K562 (cell line): ENCODE data around the gene MME.

Source experiments
- BHLHE40 ChIP-seq: IDR thresholded peaks from 2 replicates; pipeline ENCODE4 v1.6.1; 2011; ENCODE audit warnings: low read length, improper control_type of control experiment
- CTCF ChIP-seq, 3 experiments: IDR thresholded peaks in 2 of 3; conservative IDR thresholded peaks in 1 of 3; 2 replicates each; pipeline ENCODE4 v1.5.1; 2011 to 2012; ENCODE audit warnings: low read length in 3 of 3, mild to moderate bottlenecking in 3 of 3, control low read depth in 2 of 3, improper control_type of control experiment in 1 of 3, inconsistent platforms in 1 of 3, low read depth in 1 of 3, mixed read lengths in 1 of 3, moderate library complexity in 1 of 3; ENCODE audit not compliant: insufficient read depth in 2 of 3
- HNRNPH1 ChIP-seq: fragments of 200-400 bp; formaldehyde crosslinking; optimal IDR thresholded peaks from 2 replicates; pipeline ENCODE3; 2017; ENCODE audit warnings: low read depth, mild to moderate bottlenecking, low read length, moderate library complexity
- NFE2L1 ChIP-seq: fragments of 450-650 bp; IDR thresholded peaks from 2 replicates; pipeline ENCODE4 v1.6.1; 2016; ENCODE audit warnings: missing genetic modification characterization, low read depth, mild to moderate bottlenecking, missing compliant biosample characterization, moderate library complexity, borderline replicate concordance
- SMC3 ChIP-seq: conservative IDR thresholded peaks from 2 replicates; pipeline ENCODE4 v1.6.1; 2011; ENCODE audit warnings: low read depth, low read length, improper control_type of control experiment; ENCODE audit not compliant: insufficient read depth
- TAF7 ChIP-seq: fragments of 450-650 bp; IDR thresholded peaks from 2 replicates; pipeline ENCODE4 v1.6.1; 2016; ENCODE audit warnings: missing genetic modification characterization, missing compliant biosample characterization
- TOE1 ChIP-seq, 2 experiments: fragments of 450-650 bp in 1 of 2; sonication (generic) in 1 of 2; formaldehyde crosslinking in 1 of 2; IDR thresholded peaks; 2 replicates each; pipeline versions ENCODE4 v1.7.1 to v1.8.0; 2016 to 2022; ENCODE audit warnings: borderline replicate concordance in 2 of 2, mild to moderate bottlenecking in 2 of 2, antibody characterized with exemption in 1 of 2, inconsistent platforms in 1 of 2, low read depth in 1 of 2, missing genetic modification reagents in 1 of 2, moderate library complexity in 1 of 2
- TRIM28 ChIP-seq: fragments of 450-650 bp; IDR thresholded peaks from 2 replicates; pipeline ENCODE4 v1.6.1; 2017
- ZBTB2 ChIP-seq: fragments of 450-650 bp; IDR thresholded peaks from 2 replicates; pipeline ENCODE4 v1.6.1; 2016; ENCODE audit warnings: antibody characterized with exemption
- ZKSCAN1 ChIP-seq: fragments of 150-350 bp; IDR thresholded peaks from 2 replicates; pipeline ENCODE4 v1.6.1; 2016; ENCODE audit warnings: low read depth, low read length
- ZKSCAN8 ChIP-seq: fragments of 200-800 bp; sonication (Bioruptor generic); IDR thresholded peaks from 2 replicates; pipeline ENCODE4 v1.6.1; 2016; ENCODE audit warnings: missing genetic modification characterization, missing compliant biosample characterization
- ZNF311 ChIP-seq: fragments of 250-450 bp; sonication (Bioruptor Pico); IDR thresholded peaks from 2 replicates; pipeline ENCODE4 v1.4.0; 2020; ENCODE audit warnings: mild to moderate bottlenecking, moderate library complexity
- TF ChIP-seq, protein P1 (sequence below), 2 experiments: fragments of 450-650 bp; IDR thresholded peaks; 2 replicates each; pipeline ENCODE4 v1.6.1; 2016
- TF ChIP-seq, protein P2 (sequence below), 3 experiments: fragments of 200-800 bp in 1 of 3; fragments of 250-450 bp in 1 of 3; fragments of 450-650 bp in 1 of 3; sonication (Bioruptor Pico) in 1 of 3; sonication (Bioruptor generic) in 1 of 3; formaldehyde crosslinking in 1 of 3; IDR thresholded peaks; 2 replicates each; pipeline versions ENCODE4 v1.6.1 to v1.8.0; 2016 to 2022; ENCODE audit warnings: mild to moderate bottlenecking in 2 of 3, missing genetic modification characterization in 2 of 3, missing compliant biosample characterization in 1 of 3, moderate library complexity in 1 of 3

GRCh38 chr3:155231792-155232191, 151.7 kb downstream of the MME start:
- TF ChIP-seq HNRNPH1: no peak
- no peak for TF ChIP-seq TOE1 (IDR thresholded peaks at IDR 0.05; ENCODE audit: borderline replicate concordance)
- TF ChIP-seq TOE1 (CRISPR knock-in tag; IDR thresholded peaks at IDR 0.05; ENCODE audit: borderline replicate concordance, low read depth): no peak
- no peak for TF ChIP-seq ZKSCAN8 (CRISPR knock-in tag)
- TF ChIP-seq CTCF (IDR thresholded peaks at IDR 0.05 in 2 of 3, conservative IDR thresholded peaks at IDR 0.05 in 1 of 3; ENCODE audit: insufficient read depth in 2 of 3, low read depth in 1 of 3, low read length in 3 of 3): no peak
- TF ChIP-seq BHLHE40: no peak
- TF ChIP-seq ZKSCAN1: no peak
- TF ChIP-seq NFE2L1 (tag): no peak
- no peak for TF ChIP-seq TRIM28
- TF ChIP-seq, protein P1, sequence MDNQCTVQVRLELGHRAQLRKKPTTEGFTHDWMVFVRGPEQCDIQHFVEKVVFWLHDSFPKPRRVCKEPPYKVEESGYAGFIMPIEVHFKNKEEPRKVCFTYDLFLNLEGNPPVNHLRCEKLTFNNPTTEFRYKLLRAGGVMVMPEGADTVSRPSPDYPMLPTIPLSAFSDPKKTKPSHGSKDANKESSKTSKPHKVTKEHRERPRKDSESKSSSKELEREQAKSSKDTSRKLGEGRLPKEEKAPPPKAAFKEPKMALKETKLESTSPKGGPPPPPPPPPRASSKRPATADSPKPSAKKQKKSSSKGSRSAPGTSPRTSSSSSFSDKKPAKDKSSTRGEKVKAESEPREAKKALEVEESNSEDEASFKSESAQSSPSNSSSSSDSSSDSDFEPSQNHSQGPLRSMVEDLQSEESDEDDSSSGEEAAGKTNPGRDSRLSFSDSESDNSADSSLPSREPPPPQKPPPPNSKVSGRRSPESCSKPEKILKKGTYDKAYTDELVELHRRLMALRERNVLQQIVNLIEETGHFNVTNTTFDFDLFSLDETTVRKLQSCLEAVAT (IDR thresholded peaks at IDR 0.05): no peak
- TF ChIP-seq, protein P2, sequence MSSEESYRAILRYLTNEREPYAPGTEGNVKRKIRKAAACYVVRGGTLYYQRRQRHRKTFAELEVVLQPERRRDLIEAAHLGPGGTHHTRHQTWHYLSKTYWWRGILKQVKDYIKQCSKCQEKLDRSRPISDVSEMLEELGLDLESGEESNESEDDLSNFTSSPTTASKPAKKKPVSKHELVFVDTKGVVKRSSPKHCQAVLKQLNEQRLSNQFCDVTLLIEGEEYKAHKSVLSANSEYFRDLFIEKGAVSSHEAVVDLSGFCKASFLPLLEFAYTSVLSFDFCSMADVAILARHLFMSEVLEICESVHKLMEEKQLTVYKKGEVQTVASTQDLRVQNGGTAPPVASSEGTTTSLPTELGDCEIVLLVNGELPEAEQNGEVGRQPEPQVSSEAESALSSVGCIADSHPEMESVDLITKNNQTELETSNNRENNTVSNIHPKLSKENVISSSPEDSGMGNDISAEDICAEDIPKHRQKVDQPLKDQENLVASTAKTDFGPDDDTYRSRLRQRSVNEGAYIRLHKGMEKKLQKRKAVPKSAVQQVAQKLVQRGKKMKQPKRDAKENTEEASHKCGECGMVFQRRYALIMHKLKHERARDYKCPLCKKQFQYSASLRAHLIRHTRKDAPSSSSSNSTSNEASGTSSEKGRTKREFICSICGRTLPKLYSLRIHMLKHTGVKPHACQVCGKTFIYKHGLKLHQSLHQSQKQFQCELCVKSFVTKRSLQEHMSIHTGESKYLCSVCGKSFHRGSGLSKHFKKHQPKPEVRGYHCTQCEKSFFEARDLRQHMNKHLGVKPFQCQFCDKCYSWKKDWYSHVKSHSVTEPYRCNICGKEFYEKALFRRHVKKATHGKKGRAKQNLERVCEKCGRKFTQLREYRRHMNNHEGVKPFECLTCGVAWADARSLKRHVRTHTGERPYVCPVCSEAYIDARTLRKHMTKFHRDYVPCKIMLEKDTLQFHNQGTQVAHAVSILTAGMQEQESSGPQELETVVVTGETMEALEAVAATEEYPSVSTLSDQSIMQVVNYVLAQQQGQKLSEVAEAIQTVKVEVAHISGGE (CRISPR knock-in tag; IDR thresholded peaks at IDR 0.05): no peak
- no peak for TF ChIP-seq TAF7
- no peak for TF ChIP-seq ZBTB2
- no peak for TF ChIP-seq ZNF311
- TF ChIP-seq SMC3: no peak
